ENCODE results near the gene GPC3. TPM values are rescaled to one million over a fixed set of nuclear protein-coding genes. Genes with fewer than 3 reads are reported as not detected.

Gene GPC3
- total RNA-seq, 1 donor from 2014 or later, result 15.5 TPM

GRCh38 chrX:133709501-133709900 is 275.9 kb downstream of the GPC3 start:
- intact Hi-C loops (cut with DNase I), result no loop called here
- H3K4me3 ChIP-seq, result no peak overlapping the region
- H3K27ac ChIP-seq, result no peak overlapping the region
- no peaks in the 10 kb centered on the region for H3K27me3 ChIP-seq
- no peaks in the 10 kb centered on the region for H3K9me3 ChIP-seq
- no peaks in the 10 kb centered on the region for H3K36me3 ChIP-seq
- no peaks in the 10 kb centered on the region for H3K4me1 ChIP-seq
- DNase-seq (ENCODE audit: extremely low spot score in 2 of 2), result no peak
- TF ChIP-seq POLR2AphosphoS5 (IDR thresholded peaks at IDR 0.05; ENCODE audit: insufficient read depth in 1 of 2, low read depth in 1 of 2) (no peak), POLR2A (IDR thresholded peaks at IDR 0.05) (no peak), CTCF (IDR thresholded peaks at IDR 0.05) (no peak)

- no peaks in the 10 kb centered on the region for H3K36me3 ChIP-seq
- H3K9me3 ChIP-seq, result no peaks in the 10 kb centered on the region
- H3K4me1 ChIP-seq, result no peaks in the 10 kb centered on the region
- no peak overlapping the region for H3K4me3 ChIP-seq
- H3K27ac ChIP-seq, result no peak overlapping the region
- no peak for TF ChIP-seq CTCF (IDR thresholded peaks at IDR 0.05)
- TF ChIP-seq POLR2AphosphoS5 (IDR thresholded peaks at IDR 0.05; ENCODE audit: insufficient read depth in 1 of 2, low read depth in 1 of 2), result no peak
- TF ChIP-seq POLR2A (IDR thresholded peaks at IDR 0.05), result no peak
- intact Hi-C loops (cut with DNase I), result no loop called here
- no peaks in the 10 kb centered on the region for H3K27me3 ChIP-seq
- DNase-seq (ENCODE audit: extremely low spot score in 2 of 2), result no peak
Measured at GRCh38 chrX:133706890-133707289, 278.5 kb downstream of the GPC3 start.

GRCh38 chrX:133702230-133702629 is 283.2 kb downstream of the GPC3 start:
- Histone ChIP-seq H3K27ac (no peak overlapping the region), H3K4me3 (no peak overlapping the region), H3K27me3 (no peaks in the 10 kb centered on the region), H3K4me1 (no peaks in the 10 kb centered on the region), H3K9me3 (no peaks in the 10 kb centered on the region), H3K36me3 (no peaks in the 10 kb centered on the region)
- no peak for DNase-seq (ENCODE audit: extremely low spot score in 2 of 2)
- TF ChIP-seq POLR2A (IDR thresholded peaks at IDR 0.05), result no peak
- no peak for TF ChIP-seq POLR2AphosphoS5 (IDR thresholded peaks at IDR 0.05; ENCODE audit: insufficient read depth in 1 of 2, low read depth in 1 of 2)
- no peak for TF ChIP-seq CTCF (IDR thresholded peaks at IDR 0.05)
- intact Hi-C loops (cut with DNase I), result no loop called here

- Histone ChIP-seq H3K4me1 (no peaks in the 10 kb centered on the region), H3K27me3 (no peaks in the 10 kb centered on the region), H3K4me3 (no peak overlapping the region), H3K27ac (no peak overlapping the region), H3K9me3 (no peaks in the 10 kb centered on the region), H3K36me3 (no peaks in the 10 kb centered on the region)
- DNase-seq (ENCODE audit: extremely low spot score in 2 of 2), result no peak
- intact Hi-C loops (cut with DNase I), result no loop called here
- TF ChIP-seq POLR2A (IDR thresholded peaks at IDR 0.05) (no peak), POLR2AphosphoS5 (IDR thresholded peaks at IDR 0.05; ENCODE audit: insufficient read depth in 1 of 2, low read depth in 1 of 2) (no peak), CTCF (IDR thresholded peaks at IDR 0.05) (no peak)
Measured at GRCh38 chrX:133699023-133699728, 286.2 kb downstream of the GPC3 start.

GRCh38 chrX:133698298-133698697 is 287.1 kb downstream of the GPC3 start:
- DNase-seq (ENCODE audit: extremely low spot score in 2 of 2), result no peak
- Histone ChIP-seq H3K36me3 (no peaks in the 10 kb centered on the region), H3K9me3 (no peaks in the 10 kb centered on the region), H3K4me3 (no peak overlapping the region), H3K27me3 (no peaks in the 10 kb centered on the region), H3K27ac (no peak overlapping the region), H3K4me1 (no peaks in the 10 kb centered on the region)
- TF ChIP-seq POLR2AphosphoS5 (IDR thresholded peaks at IDR 0.05; ENCODE audit: insufficient read depth in 1 of 2, low read depth in 1 of 2) (no peak), POLR2A (IDR thresholded peaks at IDR 0.05) (no peak), CTCF (IDR thresholded peaks at IDR 0.05) (no peak)
- intact Hi-C loops (cut with DNase I), result no loop called here
